GM23248 (cell line): ENCODE data around the gene NSMCE1.

ENCODE experiments used
- EZH2 ChIP-seq: fragments of 200-600 bp; sonication (generic); IDR thresholded peaks from 2 replicates; pipeline ENCODE4 v1.6.1; 2018; ENCODE audit warnings: antibody characterized with exemption, mild to moderate bottlenecking; ENCODE audit not compliant: insufficient read depth, poor library complexity, severe bottlenecking
- EZH2phosphoT487 ChIP-seq: fragments of 200-600 bp; sonication (generic); IDR thresholded peaks from 2 replicates; pipeline ENCODE4 v1.6.1; 2018; ENCODE audit warnings: antibody characterized with exemption, moderate library complexity, mild to moderate bottlenecking, low read depth; ENCODE audit not compliant: insufficient read depth

GRCh38 chr16:27287051-27287811 lies 18.7 kb upstream of the NSMCE1 start:
- no peak for TF ChIP-seq EZH2
- no peak for TF ChIP-seq EZH2phosphoT487
